GM12874 (cell line): ENCODE results near the gene PARP6.

Experiments used
- TF ChIP-seq, protein P1 (sequence below): IDR thresholded peaks from 2 replicates; pipeline ENCODE4 v1.5.1; 2011; ENCODE audit warnings: low read depth, mild to moderate bottlenecking, control low read depth, low read length, moderate library complexity; ENCODE audit not compliant: insufficient read depth

PARP6 gene

DNA sequence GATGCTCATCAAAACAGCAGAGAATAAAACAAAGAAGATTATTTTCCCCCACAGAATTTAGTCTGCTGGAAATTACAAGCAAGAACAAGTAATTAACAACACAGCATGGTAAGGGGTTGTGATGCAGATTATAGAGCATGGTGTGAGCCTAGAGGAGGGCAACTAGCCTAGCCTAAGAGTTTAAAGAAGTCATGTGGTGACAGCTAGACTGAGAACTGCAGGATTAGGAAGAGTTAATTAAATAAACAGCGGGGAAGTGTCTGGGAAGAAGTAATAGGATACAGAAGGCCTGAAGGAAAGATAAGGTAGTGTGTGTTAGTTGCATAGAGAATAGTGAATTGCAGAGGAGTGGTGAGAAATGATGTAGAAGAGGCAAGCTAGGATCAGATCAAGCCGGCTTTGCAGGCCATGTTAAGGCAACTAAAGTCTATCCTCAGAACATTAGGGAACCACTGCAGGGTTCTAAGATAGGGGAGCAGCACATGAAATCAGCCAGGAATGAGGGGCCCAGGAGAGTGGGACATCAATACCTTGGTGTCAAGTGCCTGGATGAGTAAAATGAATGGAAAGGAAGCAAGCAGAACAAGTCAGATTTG lies 29.5 kb downstream of the PARP6 start:
- TF ChIP-seq, protein P1, sequence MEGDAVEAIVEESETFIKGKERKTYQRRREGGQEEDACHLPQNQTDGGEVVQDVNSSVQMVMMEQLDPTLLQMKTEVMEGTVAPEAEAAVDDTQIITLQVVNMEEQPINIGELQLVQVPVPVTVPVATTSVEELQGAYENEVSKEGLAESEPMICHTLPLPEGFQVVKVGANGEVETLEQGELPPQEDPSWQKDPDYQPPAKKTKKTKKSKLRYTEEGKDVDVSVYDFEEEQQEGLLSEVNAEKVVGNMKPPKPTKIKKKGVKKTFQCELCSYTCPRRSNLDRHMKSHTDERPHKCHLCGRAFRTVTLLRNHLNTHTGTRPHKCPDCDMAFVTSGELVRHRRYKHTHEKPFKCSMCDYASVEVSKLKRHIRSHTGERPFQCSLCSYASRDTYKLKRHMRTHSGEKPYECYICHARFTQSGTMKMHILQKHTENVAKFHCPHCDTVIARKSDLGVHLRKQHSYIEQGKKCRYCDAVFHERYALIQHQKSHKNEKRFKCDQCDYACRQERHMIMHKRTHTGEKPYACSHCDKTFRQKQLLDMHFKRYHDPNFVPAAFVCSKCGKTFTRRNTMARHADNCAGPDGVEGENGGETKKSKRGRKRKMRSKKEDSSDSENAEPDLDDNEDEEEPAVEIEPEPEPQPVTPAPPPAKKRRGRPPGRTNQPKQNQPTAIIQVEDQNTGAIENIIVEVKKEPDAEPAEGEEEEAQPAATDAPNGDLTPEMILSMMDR, result no peak

DNA sequence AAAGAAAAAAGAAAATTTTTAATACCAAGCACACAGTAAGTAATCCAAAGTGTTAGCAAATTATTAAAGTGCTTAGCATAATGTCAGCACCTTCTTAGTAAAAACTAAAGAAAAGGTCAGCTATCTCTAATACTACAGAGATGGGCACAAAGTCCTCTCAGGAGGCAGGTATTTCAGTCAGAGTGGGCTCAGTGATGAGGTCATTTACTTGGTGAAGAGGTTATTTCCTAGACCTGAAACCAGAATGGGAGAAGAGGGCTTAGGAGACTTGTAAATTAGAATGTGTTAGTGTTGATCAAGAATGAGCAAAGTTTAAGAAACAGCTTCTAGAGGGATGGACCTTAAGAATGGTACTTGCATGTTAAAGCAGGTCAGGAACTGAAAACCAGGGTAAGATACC lies 32.7 kb downstream of the PARP6 start:
- TF ChIP-seq, protein P1, result no peak

DNA sequence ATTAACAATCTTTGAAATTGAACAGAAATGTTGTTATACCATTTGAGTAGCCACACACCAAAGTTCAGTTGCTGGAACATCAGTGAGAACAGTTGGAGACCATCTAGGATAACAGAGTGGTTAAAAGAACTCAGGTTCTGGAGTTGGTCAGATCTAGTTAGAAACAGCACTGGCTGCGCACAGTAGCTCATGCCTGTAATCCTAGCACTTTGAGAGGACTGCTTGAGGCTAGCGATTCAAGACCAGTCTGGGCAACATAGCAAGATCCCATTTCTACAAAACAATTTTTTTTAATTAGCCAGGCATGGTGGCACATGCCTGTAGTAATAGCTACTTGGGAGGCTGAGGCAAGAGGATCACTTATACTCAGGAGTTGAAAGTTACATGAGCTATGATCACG lies 33.8 kb downstream of the PARP6 start:
- TF ChIP-seq, protein P1, result no peak

DNA sequence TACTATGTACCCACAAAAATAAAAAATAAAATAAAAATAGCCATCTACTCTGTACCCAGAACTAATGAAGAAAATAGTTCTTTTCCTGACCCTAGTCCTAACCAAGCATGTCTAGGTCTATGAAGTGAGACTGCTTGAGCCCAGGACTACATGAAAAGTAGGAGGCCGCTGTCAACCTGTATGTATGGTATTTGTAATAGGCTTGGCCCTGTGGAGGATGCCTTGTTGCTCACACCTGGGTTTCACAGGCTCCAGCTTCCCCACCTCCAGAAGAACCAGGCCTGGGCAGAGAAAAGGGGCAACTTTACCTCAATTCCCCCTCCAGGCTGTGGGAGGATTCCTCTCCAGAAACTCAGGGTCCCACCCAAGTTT lies 34.5 kb downstream of the PARP6 start:
- TF ChIP-seq, protein P1, result no peak

DNA sequence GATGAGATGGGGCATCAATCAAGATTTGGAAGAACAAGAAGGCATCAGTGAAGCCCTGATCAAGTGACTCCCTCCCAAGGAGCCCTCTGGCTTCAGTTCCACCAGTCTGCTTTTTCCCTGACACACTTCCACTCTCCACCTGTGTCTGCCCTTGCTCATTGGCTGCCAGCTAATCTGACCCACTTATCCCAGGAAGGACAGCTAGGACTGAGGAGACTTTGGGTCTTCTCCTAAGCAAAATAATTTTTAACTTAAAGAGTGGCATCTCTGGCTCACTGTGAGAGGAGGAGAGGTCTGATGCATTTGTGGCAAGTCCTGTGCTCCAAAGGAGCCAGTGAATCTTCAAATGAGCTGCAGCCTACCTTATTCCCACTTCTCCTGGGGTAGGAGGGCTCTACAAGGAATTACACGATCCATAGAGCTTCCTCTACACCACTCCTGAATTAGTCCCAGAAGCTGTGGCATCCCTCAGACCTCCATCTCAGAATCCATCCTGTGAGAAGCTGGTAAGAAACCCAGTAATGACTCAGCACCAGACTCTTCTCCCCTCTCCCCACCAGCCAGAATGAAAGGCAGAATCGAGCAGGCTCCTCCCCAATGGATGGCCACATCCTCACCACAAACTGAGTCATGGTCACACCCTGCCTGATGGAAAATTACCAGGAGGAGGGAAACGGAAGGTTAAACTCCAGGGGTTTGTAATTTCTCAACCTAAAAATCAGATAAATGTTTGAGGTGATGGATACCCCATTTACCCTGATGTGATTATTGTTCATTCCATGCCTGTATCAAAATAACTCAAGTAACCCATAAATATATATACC lies 35.1 kb downstream of the PARP6 start:
- TF ChIP-seq, protein P1, result no peak

DNA sequence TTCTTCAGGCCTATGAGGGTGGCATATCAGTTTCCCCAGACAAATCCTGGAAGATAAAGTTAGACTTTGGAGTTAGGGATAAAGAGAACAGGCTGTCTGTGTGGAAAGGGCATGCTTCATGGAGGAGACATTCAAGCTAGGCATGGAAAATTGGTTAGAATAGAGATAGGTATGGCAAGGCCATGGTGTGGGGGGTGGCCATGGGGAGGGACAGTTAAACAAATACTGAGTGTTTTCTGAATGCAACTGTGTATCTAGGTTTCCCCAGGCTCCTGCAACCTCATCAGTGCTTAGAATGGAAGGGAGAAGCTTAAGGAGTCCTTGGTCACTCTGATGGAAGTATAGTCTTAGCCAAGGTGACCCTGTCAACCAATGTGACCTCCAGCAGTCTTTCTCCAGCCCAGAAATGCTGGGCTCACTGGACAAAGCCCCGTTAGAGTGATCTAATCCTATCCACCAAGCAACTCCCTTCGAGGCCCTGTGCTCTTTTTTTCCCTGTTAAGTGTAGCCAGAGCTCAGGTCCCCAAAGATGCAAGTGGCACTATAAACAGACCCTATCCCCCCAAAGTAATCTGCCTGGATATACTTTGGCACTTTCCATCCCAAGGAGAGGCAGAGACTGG lies 35.9 kb downstream of the PARP6 start:
- TF ChIP-seq, protein P1, result no peak

DNA sequence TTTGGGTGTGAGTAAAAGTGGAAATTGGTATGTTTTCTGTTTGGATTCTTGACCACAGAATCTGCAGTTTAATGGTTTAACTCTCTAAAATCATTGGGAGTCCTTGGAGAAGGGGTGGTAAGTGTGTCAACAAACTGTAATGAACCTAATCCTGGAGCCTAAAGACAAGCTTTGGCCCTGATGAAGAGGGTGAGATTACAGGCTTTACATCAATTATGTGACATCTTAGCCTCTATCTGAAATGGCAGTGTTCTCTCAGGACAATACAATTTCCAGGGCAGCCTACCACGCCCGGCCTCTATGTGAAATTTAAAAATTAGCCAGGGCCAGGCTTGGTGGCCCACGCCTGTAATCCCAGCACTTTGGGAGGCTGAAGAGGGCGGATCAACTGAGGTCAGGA lies 37.1 kb downstream of the PARP6 start:
- TF ChIP-seq, protein P1, result no peak
